Measurements from ENCODE around the gene NR3C2. TPM values are rescaled to one million over a fixed set of nuclear protein-coding genes. Genes with fewer than 3 reads are reported as not detected.

The NR3C2 gene
- total RNA-seq, 1 experiment from 2014 or later = 0.96 TPM

- no TSS peak for BruUV-seq (replicated peaks)
- intact Hi-C loops (cut with micrococcal nuclease; ENCODE audit: unreplicated experiment) = no loop called here
- no peak overlapping the region for H3K4me2 ChIP-seq
- ChIA-PET CTCF (no interaction called here), POLR2A (ENCODE audit: unreplicated experiment) (interaction anchor here (0.6 kb wide), 1 partner anchor 1130 kb away, joined by 21 read pairs; no protein-coding TSS in a partner anchor)
- H3K4me3 ChIP-seq = no peak overlapping the region
- H3F3A ChIP-seq (ENCODE audit: insufficient read depth, low read depth) = no peaks in the 10 kb centered on the region
- H3K27me3 ChIP-seq (ENCODE audit: insufficient read depth, low read depth) = no peaks in the 10 kb centered on the region
- H3K27ac ChIP-seq = no peak overlapping the region
- no peaks in the 10 kb centered on the region for H4K20me1 ChIP-seq (ENCODE audit: insufficient read depth)
- H3K36me3 ChIP-seq (ENCODE audit: low read depth) = no peaks in the 10 kb centered on the region
- TF ChIP-seq CTCF (conservative IDR thresholded peaks at IDR 0.05) (no peak), EZH2 (IDR thresholded peaks at IDR 0.05; ENCODE audit: low read depth) (no peak)
- H3K9me2 ChIP-seq (ENCODE audit: insufficient read depth) = no peaks in the 10 kb centered on the region
- H3K4me1 ChIP-seq (replicated peaks; ENCODE audit: insufficient read depth) = no peaks in the 10 kb centered on the region
- H3K79me2 ChIP-seq (ENCODE audit: low read depth) = no peaks in the 10 kb centered on the region
- no peak for DNase-seq
- no peak overlapping the region for H2AFZ ChIP-seq
- H3K9me3 ChIP-seq (ENCODE audit: insufficient read depth, low read depth) = no peaks in the 10 kb centered on the region
Observed at GRCh38 chr4:148364525-148364924, 77.7 kb downstream of the NR3C2 start.

- no peaks in the 10 kb centered on the region for H3K27me3 ChIP-seq (ENCODE audit: insufficient read depth, low read depth)
- H3K79me2 ChIP-seq (ENCODE audit: low read depth) = no peaks in the 10 kb centered on the region
- no peak overlapping the region for H3K27ac ChIP-seq
- H2AFZ ChIP-seq = no peak overlapping the region
- no peaks in the 10 kb centered on the region for H3K9me2 ChIP-seq (ENCODE audit: insufficient read depth)
- intact Hi-C loops (cut with micrococcal nuclease; ENCODE audit: unreplicated experiment) = no loop called here
- ChIA-PET CTCF (interaction anchor here (0.6 kb wide), 1 partner anchor 377 kb away, joined by 3 read pairs; no protein-coding TSS in a partner anchor), POLR2A (ENCODE audit: unreplicated experiment) (no interaction called here)
- no peak overlapping the region for H3K4me3 ChIP-seq
- H3K4me2 ChIP-seq = no peak overlapping the region
- TF ChIP-seq EZH2 (IDR thresholded peaks at IDR 0.05; ENCODE audit: low read depth) (no peak), CTCF (conservative IDR thresholded peaks at IDR 0.05) (no peak)
- H3K36me3 ChIP-seq (ENCODE audit: low read depth) = no peaks in the 10 kb centered on the region
- H3F3A ChIP-seq (ENCODE audit: insufficient read depth, low read depth) = no peaks in the 10 kb centered on the region
- no peaks in the 10 kb centered on the region for H3K9me3 ChIP-seq (ENCODE audit: insufficient read depth, low read depth)
- H3K4me1 ChIP-seq (replicated peaks; ENCODE audit: insufficient read depth) = no peaks in the 10 kb centered on the region
- H4K20me1 ChIP-seq (ENCODE audit: insufficient read depth) = no peaks in the 10 kb centered on the region
- no TSS peak for BruUV-seq (replicated peaks)
- no peak for DNase-seq
Observed at GRCh38 chr4:148359769-148360168, 82.4 kb downstream of the NR3C2 start.

- Histone ChIP-seq H3K27me3 (ENCODE audit: insufficient read depth, low read depth) (no peaks in the 10 kb centered on the region), H3K9me2 (ENCODE audit: insufficient read depth) (no peaks in the 10 kb centered on the region), H4K20me1 (ENCODE audit: insufficient read depth) (no peaks in the 10 kb centered on the region), H3K4me2 (no peak overlapping the region), H3F3A (ENCODE audit: insufficient read depth, low read depth) (no peaks in the 10 kb centered on the region), H3K79me2 (ENCODE audit: low read depth) (no peaks in the 10 kb centered on the region), H3K36me3 (ENCODE audit: low read depth) (no peaks in the 10 kb centered on the region), H3K9me3 (ENCODE audit: insufficient read depth, low read depth) (no peaks in the 10 kb centered on the region), H3K27ac (no peak overlapping the region), H3K4me1 (replicated peaks; ENCODE audit: insufficient read depth) (no peaks in the 10 kb centered on the region), H2AFZ (no peak overlapping the region), H3K4me3 (no peak overlapping the region)
- TF ChIP-seq CTCF (conservative IDR thresholded peaks at IDR 0.05) (no peak), EZH2 (IDR thresholded peaks at IDR 0.05; ENCODE audit: low read depth) (no peak)
- ChIA-PET POLR2A (ENCODE audit: unreplicated experiment) (no interaction called here), CTCF (no interaction called here)
- BruUV-seq (replicated peaks) = no TSS peak
- intact Hi-C loops (cut with micrococcal nuclease; ENCODE audit: unreplicated experiment) = no loop called here
- DNase-seq = no peak
Observed at GRCh38 chr4:148355442-148356123, 86.6 kb downstream of the NR3C2 start.

All from PC-9 (cell line).